H1 (cell line): ENCODE measurements around the gene RPL37A. TPM values are rescaled to one million over a fixed set of nuclear protein-coding genes. Genes with fewer than 3 reads are reported as not detected.

Source experiments
- CBX8 ChIP-seq: fragments of 300-800, 300-1000 bp; sonication (generic); IDR thresholded peaks from 2 replicates; pipeline ENCODE4 v1.7.1; 2016; ENCODE audit warnings: low read depth, low read length, borderline replicate concordance
- KDM4A ChIP-seq: IDR thresholded peaks from one replicate; pipeline ENCODE4 v1.7.1; 2012; ENCODE audit warnings: low read depth, mild to moderate bottlenecking, moderate library complexity, low read length, inconsistent platforms; ENCODE audit not compliant: severe bottlenecking
- MAFK ChIP-seq: IDR thresholded peaks from 2 replicates; pipeline ENCODE4 v1.6.1; 2012; ENCODE audit warnings: low read depth, mild to moderate bottlenecking, improper control_type of control experiment, low read length
- MAX ChIP-seq: IDR thresholded peaks from 2 replicates; pipeline ENCODE4 v1.6.1; 2012; ENCODE audit warnings: inconsistent platforms
- NRF1 ChIP-seq: IDR thresholded peaks from 2 replicates; pipeline ENCODE4 v1.6.1; 2011; ENCODE audit warnings: mild to moderate bottlenecking, low read depth, low read length, improper control_type of control experiment
- PHF8 ChIP-seq: fragments of 200-600 bp; sonication (generic); conservative IDR thresholded peaks from 2 replicates; pipeline ENCODE4 v1.7.1; 2012; ENCODE audit warnings: low read depth, mild to moderate bottlenecking, inconsistent platforms, low read length, moderate library complexity
- POLR2AphosphoS5 ChIP-seq: IDR thresholded peaks from 2 replicates; pipeline ENCODE4 v1.6.1; 2011; ENCODE audit warnings: low read depth, low read length
- SIN3A ChIP-seq, 2 experiments: IDR thresholded peaks in 1 of 2; conservative IDR thresholded peaks in 1 of 2; 2 replicates each; pipeline ENCODE4 v1.6.1; 2011 to 2012; ENCODE audit warnings: low read length in 2 of 2, improper control_type of control experiment in 1 of 2, low read depth in 1 of 2, mild to moderate bottlenecking in 1 of 2
- TEAD4 ChIP-seq: IDR thresholded peaks from 2 replicates; pipeline ENCODE4 v1.6.1; 2012; ENCODE audit warnings: low read depth, low read length, inconsistent platforms, mixed read lengths
- polyA plus RNA-seq, 7 experiments: library from polyadenylated mRNA; depleted of rRNA in 3 of 7; stranded (reverse) in 5 of 7; unstranded in 2 of 7; fragments of >200 nt in 5 of 7; fragments of 200-250 nt in 2 of 7; gene quantifications; 1 replicate in 5 of 7; 2 replicates in 1 of 7; 4 replicates in 1 of 7; pipeline versions ENCODE4 v1.2.1 to v1.2.3, GENCODE V29; 2011 to 2013; ENCODE audit warnings: missing spikeins in 2 of 7, mixed read lengths in 2 of 7
- total RNA-seq: library from RNA; stranded (reverse); fragmentation: NEBNext Ultra II Directional; extraction: Animal tissue kit (Norgen Biotek cat#: 25700); gene quantifications from 2 replicates; pipeline ENCODE4 v1.2.1, GENCODE V29; 2021

Gene RPL37A
- total and polyA plus RNA-seq, 2 of the 8 experiments (the other 6 are each of a cell fraction or from before 2014, with no cell fraction given) = 1,737 to 3,180 TPM

DNA sequence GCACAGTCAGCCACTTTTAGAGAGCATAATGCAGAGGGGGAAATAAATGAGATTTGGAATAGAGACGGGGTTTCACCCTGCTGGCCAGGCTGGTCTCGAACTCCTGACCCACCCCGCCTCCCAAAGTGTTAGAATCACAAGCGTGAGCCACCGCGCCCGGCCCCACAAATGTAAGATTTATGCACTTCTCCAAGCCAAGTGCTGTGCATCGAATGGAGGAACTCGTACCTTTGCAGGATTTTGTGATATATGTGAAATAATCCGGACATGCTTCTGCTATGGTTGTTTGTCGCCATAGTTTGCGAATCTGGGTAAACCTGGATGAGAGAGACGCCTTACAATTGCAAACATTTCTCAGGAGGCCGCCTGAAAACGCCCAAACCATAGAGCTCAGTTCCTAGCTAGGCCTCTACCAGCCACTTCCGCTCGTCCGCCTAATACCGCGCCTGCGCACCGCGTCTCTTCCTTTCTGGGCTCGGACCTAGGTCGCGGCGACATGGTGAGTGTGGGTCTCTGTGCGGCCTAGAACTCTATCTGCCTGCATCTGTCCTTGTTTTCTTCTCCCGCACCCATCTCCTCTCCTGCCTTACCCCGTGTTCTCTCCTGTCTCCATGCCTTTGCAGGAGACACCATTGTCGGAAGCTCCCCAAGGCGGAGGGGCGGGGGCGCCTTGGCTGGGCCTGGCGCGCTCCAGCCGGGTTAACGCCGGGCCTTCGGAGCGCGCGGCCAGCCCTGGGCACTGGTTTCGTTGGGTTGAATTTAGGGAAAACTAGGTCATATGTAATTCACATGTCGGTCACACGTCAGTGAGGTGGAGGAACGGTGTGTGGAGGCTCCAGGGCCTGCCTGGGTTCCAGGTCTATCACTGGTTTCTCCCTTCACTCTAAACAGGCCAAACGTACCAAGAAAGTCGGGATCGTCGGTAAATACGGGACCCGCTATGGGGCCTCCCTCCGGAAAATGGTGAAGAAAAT is at the start of gene RPL37A (continued):
- TF ChIP-seq CBX8 = no peak
- TF ChIP-seq POLR2AphosphoS5 = peak; percentile 100
- no peak for TF ChIP-seq MAFK
- peak; percentile 45 to 72; a peak in 1 of 4 replicates for TF ChIP-seq SIN3A (conservative IDR thresholded peaks at IDR 0.05 in 1 of 2, IDR thresholded peaks at IDR 0.05 in 1 of 2; ENCODE audit: low read depth in 1 of 2, low read length in 2 of 2)
- peak; percentile 68 for TF ChIP-seq NRF1
- peak; percentile 54; the same call in 1 of the 2 replicates for TF ChIP-seq TEAD4
- TF ChIP-seq MAX = peak; percentile 77
- TF ChIP-seq KDM4A = peak; percentile 39
- peak; percentile 99 for TF ChIP-seq PHF8
